ENCODE measurements around the gene BCAN.
"Not testable (repeated sequence)": the region's sequence is repeated elsewhere in the genome, so short reads cannot be mapped to it uniquely, and the experiment has no call there.

Gene BCAN

DNA sequence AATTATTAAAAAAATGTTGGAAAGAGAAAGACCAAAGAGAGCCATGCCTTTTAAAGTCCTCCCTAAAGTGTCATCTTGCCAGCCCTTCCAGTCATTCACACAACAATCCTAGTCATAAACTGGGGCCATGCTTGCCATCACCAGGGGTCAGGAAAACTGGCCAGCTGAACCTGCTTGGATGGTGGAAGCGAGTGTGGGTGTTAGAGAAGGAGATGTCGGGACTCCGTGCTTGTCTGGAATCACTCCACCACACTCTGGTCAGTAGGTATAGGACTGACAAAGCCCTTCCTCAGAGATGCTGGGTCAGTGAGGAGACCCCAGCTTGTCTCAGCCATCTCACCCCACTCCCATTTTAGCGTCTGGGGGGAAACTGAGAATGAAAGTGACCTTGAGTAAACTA lies 26.0 kb upstream of the BCAN start:
- no peak for FAIRE-seq
- no peak for DNase-seq (ENCODE audit: low spot score)

- DNase-seq (ENCODE audit: low spot score) = peak; percentile 59
- FAIRE-seq = no peak
Observed at GRCh38 chr1:156616463-156616862, 25.5 kb upstream of the BCAN start.

GRCh38 chr1:156618853-156619581 lies 22.9 kb upstream of the BCAN start, which contains the start of gene HAPLN2:
TSS of gene HAPLN2 (plus strand) at chr1:156619415. CDS start at chr1:156623491, 4,076 bp downstream.
- FAIRE-seq = no peak
- peak; percentile 39 for DNase-seq (ENCODE audit: low spot score)

DNA sequence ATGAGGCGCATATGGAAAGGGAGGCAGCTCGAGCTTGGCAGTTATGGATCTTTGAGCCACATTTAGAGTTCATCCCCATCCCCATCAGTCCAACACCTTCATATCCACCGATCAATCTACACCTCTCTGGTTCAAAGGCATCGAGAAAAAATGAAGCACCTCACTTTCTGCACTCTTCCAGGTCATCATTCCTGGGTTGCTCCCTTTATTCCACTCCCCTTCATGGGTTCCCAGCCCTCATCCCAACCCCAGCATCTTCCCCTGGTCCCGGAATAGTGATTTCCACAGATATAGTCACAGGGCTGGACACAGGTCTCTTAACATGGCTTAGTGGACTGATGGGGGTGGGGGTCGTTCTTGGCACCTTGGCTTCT lies 22.3 kb upstream of the BCAN start:
- FAIRE-seq = no peak
- no peak for DNase-seq (ENCODE audit: low spot score)

- no peak for DNase-seq (ENCODE audit: low spot score)
Observed at GRCh38 chr1:156622581-156623297, 19.2 kb upstream of the BCAN start.

DNA sequence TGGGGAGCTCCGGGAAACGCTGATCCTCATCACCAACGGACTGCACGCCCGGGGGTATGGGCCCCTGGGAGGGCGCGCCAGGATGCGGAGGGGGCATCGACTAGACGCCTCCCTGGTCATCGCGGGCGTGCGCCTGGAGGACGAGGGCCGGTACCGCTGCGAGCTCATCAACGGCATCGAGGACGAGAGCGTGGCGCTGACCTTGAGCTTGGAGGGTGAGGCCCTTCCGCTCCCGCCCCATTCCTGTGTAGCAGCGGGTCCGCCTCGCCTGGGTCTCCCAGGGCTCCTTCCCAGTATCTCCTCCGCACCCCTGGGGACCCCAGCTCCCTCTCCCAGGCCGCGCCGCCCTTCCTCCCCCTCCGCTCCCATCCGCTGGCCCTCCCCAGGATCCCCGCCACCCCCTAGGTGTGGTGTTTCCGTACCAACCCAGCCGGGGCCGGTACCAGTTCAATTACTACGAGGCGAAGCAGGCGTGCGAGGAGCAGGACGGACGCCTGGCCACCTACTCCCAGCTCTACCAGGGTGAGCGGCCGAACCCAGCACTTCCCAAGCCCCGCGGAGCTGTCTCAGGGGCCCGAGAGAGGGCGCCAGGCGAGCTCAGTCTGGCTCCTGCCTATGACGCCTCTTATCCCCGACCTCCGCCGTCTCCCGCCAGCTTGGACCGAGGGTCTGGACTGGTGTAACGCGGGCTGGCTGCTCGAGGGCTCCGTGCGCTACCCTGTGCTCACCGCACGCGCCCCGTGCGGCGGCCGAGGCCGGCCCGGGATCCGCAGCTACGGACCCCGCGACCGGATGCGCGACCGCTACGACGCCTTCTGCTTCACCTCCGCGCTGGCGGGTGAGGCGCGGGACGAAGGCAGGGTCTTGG lies 17.7 kb upstream of the BCAN start:
- FAIRE-seq (no peak), DNase-seq (ENCODE audit: low spot score) (peak; percentile 72)

More at GRCh38 chr1:156622581-156623297, 19.2 kb upstream of the BCAN start:
- FAIRE-seq = no peak

GRCh38 chr1:156624814-156625435 lies 17.0 kb upstream of the BCAN start:
- FAIRE-seq = no peak
- DNase-seq (ENCODE audit: low spot score) = no peak

- DNase-seq (ENCODE audit: low spot score) (peak; percentile 61), FAIRE-seq (no peak)
Observed at GRCh38 chr1:156625436-156626078, 16.4 kb upstream of the BCAN start.

DNA sequence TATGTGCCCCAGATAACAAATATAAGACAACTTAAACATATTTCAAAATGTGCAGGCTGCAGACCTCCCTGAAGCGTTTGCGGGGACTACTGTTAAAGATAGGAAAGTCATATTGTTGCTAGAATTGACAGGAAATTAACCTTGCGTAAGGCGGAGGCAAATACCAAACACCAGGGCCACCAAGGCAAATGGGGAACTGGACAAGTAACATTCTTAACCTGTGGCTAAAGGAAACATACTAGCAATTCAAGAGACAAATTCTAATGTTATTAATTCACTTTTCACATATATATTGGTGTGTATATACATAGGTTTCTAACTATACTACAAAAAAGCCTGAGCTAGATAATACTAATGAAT lies 15.9 kb upstream of the BCAN start:
- DNase-seq (ENCODE audit: low spot score) (no peak), FAIRE-seq (no peak)

DNA sequence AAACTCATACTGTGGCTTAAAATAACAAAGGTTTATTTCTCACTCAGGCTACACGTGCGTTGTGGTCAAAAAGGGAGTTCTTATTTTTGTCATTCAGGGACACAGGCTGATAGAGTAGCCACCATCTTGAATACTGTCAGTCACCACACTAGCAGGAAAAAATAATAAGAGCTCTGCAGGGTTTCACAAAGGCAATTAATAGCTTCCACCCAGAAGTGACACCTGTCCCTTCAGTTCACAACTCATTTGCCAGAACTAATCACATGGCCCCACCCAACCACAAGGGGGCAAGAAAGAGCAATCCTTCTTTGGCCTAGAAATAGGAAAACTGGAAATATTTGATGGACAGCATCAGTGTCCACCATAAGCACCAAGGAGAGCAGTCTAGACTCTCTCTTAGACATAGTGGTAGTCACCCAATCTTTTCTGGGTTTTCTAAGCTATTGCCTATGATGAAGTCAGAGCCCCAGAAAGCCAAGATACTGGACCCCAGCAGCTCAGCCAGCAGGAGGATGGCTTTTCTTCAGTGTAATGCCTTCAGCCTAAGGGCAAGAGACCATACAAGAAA lies 14.5 kb upstream of the BCAN start:
- FAIRE-seq = no peak
- peak; percentile 65 for DNase-seq (ENCODE audit: low spot score)

DNA sequence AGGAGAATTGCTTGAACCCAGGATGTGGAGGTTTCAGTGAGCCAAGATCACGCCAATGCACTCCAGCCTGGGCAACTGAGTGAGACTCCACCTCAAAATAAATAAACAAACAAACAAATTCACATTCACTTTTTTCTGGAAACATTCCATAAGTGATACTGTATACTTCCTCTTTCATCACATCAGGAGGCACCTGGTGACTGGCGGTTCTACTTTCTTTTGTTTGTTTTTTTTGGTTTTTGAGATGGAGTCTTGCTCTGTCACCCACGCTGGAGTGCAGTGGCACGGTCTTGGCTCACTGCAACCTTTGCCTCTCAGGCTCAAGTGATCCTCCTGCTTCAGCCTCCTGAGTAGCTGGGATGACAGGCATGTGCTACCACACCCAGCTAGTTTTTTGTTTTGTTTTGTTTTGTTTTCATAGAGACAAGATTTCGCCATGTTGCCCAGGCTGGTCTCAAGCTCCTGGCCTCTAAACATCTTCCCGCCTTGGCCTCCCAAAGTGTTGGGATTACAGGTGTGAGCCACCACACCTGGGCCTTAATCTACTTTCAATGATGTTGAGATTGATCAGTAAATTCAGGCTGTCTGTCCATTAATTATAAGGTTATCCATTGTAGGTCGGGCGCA lies 12.0 kb upstream of the BCAN start:
- FAIRE-seq = no peak
- no peak for DNase-seq (ENCODE audit: low spot score)

DNA sequence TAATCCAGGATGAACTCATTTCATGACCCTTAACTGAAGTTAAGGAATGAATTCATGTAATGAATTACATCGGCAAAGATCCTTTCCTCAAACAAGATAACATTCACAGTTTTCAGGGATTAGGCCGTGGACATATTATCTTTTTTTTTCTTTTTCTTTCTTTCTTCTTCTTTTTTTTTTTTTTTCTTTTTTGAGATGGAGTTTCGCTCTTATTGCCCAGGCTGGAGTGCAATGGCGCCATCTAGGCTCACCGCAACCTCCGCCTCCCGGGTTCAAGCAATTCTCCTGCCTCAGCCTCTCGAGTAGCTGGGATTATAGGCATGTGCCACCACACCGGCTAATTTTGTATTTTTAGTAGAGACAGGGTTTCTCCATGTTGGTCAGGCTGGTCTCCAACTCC lies 10.8 kb upstream of the BCAN start:
- FAIRE-seq; DNase-seq (ENCODE audit: low spot score): not testable (repeated sequence)

DNA sequence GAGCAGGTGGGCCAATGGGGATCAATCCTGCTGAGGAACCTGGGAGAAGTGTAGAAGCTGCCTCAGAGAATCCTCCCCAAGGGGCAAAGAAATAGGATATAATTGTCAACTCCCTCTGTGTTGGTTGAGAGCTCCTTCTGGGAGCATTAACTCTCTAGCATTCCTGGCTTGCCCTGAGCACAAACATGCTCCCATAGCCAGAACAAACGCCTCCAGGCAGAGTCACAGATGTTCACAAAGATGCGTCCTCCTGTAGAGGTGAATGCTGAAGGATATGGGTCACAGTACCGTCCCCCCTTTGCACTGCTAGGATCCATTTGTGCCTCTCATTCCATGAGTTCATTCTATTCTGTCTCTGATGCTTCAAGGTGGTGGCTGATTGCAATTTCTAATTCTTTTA lies 9.6 kb upstream of the BCAN start:
- FAIRE-seq (no peak), DNase-seq (ENCODE audit: low spot score) (no peak)

- FAIRE-seq (no peak), DNase-seq (ENCODE audit: low spot score) (no peak)
Observed at GRCh38 chr1:156638189-156638985, 3.5 kb upstream of the BCAN start.

DNA sequence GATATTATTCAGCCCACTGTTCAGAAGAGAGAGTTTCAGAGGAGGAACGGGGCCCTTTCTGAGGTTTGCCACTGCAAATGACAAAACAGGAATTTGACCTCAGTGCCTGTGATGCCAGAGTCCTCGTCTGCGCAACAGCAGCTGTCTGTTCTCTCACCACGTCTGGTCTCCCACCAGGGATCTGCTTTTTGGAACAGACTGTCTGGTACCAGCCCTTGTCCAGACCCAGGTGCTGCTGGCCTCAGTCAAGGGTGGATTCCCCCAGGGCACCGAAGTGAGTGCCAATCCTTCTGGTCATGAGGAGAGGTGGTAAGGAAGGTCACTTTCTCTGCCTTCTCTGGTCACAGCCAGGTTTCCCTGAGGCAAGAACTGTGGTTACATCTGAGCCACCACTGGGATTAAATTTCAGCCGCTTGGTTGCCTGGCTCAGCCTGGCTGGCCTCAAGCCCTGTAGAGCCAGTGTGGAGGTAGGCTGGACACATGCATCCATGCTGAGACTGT lies 2.3 kb upstream of the BCAN start:
- DNase-seq (ENCODE audit: low spot score) (no peak), FAIRE-seq (no peak)

GRCh38 chr1:156640842-156641706 lies 843 bp upstream of the BCAN start:
- DNase-seq (ENCODE audit: low spot score) (no peak), FAIRE-seq (no peak)

DNA sequence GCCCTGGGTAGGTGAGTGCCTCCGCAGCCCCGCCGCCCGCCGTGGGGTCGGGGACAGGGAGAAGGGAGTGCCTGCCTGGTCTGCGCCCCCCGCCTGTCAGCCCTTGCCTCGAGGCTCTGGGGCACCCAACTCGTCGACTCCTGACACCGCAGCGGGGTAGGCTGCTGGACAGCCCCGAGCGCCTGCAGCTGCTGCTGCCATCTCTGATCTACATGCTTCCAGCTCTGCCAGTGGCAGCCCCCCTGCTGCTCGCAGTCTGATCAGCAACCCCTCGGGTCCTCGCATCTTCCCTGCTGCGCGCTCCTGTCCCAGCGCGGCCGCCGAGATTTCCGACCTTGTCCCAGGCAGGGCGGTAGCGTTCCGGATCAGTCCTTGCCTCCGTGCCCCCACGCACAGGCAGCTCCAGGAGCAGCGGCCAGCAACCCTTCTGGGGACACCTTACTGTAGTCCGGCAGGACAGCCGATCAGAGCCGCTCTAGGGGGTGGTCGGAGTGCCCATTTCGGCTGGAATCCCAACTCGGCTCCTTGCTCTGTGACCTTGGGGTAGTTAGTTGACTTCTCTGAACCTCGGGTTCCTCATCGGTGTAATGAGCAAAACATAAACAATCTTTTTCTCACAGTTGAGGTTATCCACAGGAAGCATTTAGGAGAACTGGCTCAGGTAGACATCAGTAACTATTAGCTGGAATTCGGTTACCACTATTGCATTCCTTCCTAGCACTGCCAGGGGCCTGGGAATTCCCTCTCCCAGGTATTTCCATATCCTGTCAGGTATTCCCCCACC lies 540 bp downstream of the BCAN start:
- no peak for FAIRE-seq
- no peak for DNase-seq (ENCODE audit: low spot score)

Data from urothelium cell line (cell line).